ENCODE data around the gene CBX4. TPM values are rescaled to one million over a fixed set of nuclear protein-coding genes. Genes with fewer than 3 reads are reported as not detected.
A peak's percentile ranks its signal among the peaks of the same experiment; 100 is the strongest.

Gene CBX4
- total and polyA plus RNA-seq, 2 of the 13 experiments (the other 11 are each of a cell fraction or from before 2014, with no cell fraction given), result 25.8 to 50.8 TPM

DNA sequence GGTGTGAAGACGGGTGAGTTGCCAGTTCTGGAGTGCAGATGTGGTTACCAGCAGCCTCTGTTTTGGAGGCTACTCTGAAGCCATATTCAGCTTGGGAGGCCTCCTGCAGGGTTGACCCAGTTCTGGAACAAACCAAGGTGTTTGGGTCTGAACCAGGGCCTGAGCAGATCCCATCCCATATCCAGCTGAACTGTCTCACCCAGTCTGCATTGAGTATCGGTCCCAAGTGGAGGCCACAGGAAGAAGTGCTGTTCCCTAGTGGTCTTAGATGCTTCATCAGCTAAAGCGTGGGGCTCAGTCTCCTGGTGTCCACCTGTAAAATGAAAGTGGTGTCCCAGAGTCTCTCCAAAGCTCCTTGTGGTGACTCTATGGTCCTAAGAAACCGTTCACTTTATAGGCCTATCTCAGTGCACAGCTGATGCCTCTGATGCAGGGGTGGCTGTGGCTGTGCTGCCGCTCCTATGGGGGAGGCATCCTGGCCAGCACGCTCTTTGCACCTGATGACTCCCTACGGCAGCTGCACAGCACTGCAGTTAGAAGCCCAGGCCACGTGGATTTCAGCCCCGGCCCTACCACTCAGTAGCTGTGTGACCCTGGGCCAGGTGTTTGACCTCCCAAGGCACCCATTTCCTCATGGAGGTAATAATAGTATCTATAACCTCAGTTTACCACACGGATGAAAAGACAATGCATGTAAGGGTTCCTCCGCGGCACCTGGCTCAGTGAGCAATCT is 21.0 kb downstream of the CBX4 start (continued):
- TF ChIP-seq, protein P1, sequence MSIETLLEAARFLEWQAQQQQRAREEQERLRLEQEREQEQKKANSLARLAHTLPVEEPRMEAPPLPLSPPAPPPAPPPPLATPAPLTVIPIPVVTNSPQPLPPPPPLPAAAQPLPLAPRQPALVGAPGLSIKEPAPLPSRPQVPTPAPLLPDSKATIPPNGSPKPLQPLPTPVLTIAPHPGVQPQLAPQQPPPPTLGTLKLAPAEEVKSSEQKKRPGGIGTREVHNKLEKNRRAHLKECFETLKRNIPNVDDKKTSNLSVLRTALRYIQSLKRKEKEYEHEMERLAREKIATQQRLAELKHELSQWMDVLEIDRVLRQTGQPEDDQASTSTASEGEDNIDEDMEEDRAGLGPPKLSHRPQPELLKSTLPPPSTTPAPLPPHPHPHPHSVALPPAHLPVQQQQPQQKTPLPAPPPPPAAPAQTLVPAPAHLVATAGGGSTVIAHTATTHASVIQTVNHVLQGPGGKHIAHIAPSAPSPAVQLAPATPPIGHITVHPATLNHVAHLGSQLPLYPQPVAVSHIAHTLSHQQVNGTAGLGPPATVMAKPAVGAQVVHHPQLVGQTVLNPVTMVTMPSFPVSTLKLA (IDR thresholded peaks at IDR 0.05), result peak; percentile 53
- TF ChIP-seq CCDC6 (CRISPR knock-in tag; IDR thresholded peaks at IDR 0.05), result peak; percentile 53; the same call in 1 of the 2 replicates
- TF ChIP-seq ZNF451 (CRISPR knock-in tag; IDR thresholded peaks at IDR 0.05), result no peak
- TF ChIP-seq ZNF124 (CRISPR knock-in tag; IDR thresholded peaks at IDR 0.05), result no peak
- TF ChIP-seq, protein P2, sequence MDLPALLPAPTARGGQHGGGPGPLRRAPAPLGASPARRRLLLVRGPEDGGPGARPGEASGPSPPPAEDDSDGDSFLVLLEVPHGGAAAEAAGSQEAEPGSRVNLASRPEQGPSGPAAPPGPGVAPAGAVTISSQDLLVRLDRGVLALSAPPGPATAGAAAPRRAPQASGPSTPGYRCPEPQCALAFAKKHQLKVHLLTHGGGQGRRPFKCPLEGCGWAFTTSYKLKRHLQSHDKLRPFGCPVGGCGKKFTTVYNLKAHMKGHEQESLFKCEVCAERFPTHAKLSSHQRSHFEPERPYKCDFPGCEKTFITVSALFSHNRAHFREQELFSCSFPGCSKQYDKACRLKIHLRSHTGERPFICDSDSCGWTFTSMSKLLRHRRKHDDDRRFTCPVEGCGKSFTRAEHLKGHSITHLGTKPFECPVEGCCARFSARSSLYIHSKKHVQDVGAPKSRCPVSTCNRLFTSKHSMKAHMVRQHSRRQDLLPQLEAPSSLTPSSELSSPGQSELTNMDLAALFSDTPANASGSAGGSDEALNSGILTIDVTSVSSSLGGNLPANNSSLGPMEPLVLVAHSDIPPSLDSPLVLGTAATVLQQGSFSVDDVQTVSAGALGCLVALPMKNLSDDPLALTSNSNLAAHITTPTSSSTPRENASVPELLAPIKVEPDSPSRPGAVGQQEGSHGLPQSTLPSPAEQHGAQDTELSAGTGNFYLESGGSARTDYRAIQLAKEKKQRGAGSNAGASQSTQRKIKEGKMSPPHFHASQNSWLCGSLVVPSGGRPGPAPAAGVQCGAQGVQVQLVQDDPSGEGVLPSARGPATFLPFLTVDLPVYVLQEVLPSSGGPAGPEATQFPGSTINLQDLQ (CRISPR knock-in tag; IDR thresholded peaks at IDR 0.05), result no peak
- TF ChIP-seq NCOA1 (CRISPR knock-in tag; IDR thresholded peaks at IDR 0.05), result no peak
- TF ChIP-seq MED8 (CRISPR knock-in tag; IDR thresholded peaks at IDR 0.05; ENCODE audit: insufficient replicate concordance), result no peak
- no peak for TF ChIP-seq NFE2 (CRISPR knock-in tag; IDR thresholded peaks at IDR 0.05)
- TF ChIP-seq NFE2L2 (IDR thresholded peaks at IDR 0.05; ENCODE audit: low read length), result no peak
- TF ChIP-seq, protein P3, sequence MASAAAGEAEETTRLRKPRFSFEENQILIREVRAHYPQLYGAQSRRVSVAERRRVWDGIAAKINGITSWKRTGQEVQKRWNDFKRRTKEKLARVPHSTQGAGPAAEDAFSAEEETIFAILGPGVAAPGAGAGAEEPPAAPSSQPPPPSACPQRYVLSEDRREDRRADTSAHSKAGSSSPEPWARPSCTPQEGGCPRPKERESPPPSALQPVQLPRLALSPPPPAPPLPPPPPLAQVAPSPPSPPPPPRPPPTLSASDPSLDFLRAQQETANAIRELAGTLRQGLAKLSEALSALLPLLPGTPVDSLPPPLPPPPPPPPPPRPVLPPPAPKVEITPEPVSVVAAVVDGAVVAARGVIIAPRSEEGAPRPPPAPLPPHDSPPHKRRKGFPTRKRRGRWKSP (CRISPR knock-in tag; IDR thresholded peaks at IDR 0.05), result no peak
- no peak for TF ChIP-seq ZNF790 (CRISPR knock-in tag; IDR thresholded peaks at IDR 0.05; ENCODE audit: borderline replicate concordance)
- no peak for TF ChIP-seq NR3C1 (CRISPR knock-in tag; IDR thresholded peaks at IDR 0.05)
- no peak for TF ChIP-seq ZNF496 (CRISPR knock-in tag; IDR thresholded peaks at IDR 0.05; ENCODE audit: insufficient replicate concordance)
- TF ChIP-seq, protein P4, sequence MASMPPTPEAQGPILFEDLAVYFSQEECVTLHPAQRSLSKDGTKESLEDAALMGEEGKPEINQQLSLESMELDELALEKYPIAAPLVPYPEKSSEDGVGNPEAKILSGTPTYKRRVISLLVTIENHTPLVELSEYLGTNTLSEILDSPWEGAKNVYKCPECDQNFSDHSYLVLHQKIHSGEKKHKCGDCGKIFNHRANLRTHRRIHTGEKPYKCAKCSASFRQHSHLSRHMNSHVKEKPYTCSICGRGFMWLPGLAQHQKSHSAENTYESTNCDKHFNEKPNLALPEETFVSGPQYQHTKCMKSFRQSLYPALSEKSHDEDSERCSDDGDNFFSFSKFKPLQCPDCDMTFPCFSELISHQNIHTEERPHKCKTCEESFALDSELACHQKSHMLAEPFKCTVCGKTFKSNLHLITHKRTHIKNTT (CRISPR knock-in tag; IDR thresholded peaks at IDR 0.05), result no peak
- no peak for TF ChIP-seq ZNF660 (CRISPR knock-in tag; IDR thresholded peaks at IDR 0.05; ENCODE audit: borderline replicate concordance, low read depth)
- no peak for TF ChIP-seq ZNF83 (CRISPR knock-in tag; IDR thresholded peaks at IDR 0.05; ENCODE audit: borderline replicate concordance)
- TF ChIP-seq ETV6 (CRISPR knock-in tag; conservative IDR thresholded peaks at IDR 0.05), result no peak
- TF ChIP-seq CBX2 (IDR thresholded peaks at IDR 0.05; ENCODE audit: low read depth, low read length), result no peak
- TF ChIP-seq CBX2 (CRISPR knock-in tag; IDR thresholded peaks at IDR 0.05; ENCODE audit: low read depth), result no peak
- peak; percentile 70; the same call in 1 of the 2 replicates for TF ChIP-seq ZNF292 (CRISPR knock-in tag; IDR thresholded peaks at IDR 0.05; ENCODE audit: borderline replicate concordance, low read depth)
- no peak for TF ChIP-seq ZNF577 (CRISPR knock-in tag; IDR thresholded peaks at IDR 0.05; ENCODE audit: borderline replicate concordance, low read depth)
- TF ChIP-seq ZNF563 (CRISPR knock-in tag; IDR thresholded peaks at IDR 0.05), result peak; percentile 93
- no peak for TF ChIP-seq SATB2 (CRISPR knock-in tag; IDR thresholded peaks at IDR 0.05)
- no peak for TF ChIP-seq XRCC5 (optimal IDR thresholded peaks at IDR 0.05; ENCODE audit: low read length)
- TF ChIP-seq ZNF7 (CRISPR knock-in tag; IDR thresholded peaks at IDR 0.05), result no peak
- TF ChIP-seq SYNCRIP (IDR thresholded peaks at IDR 0.05; ENCODE audit: insufficient read depth, low read depth, low read length), result no peak
